GM13976 (cell line): ENCODE results near the gene ZNF385B.

Experiments used
- DNase-seq: peaks from one replicate; pipeline ENCODE4 v3.0.0; 2012; ENCODE audit warnings: low spot score
- in situ Hi-C: fragments of 300-500 bp; cut with MboI; formaldehyde crosslinking; loops from one replicate; pipeline ENCODE4 v1.12.0; 2022; ENCODE audit warnings: low sequenced_read_pairs, mixed read lengths, inconsistent platforms; ENCODE audit not compliant: unreplicated experiment
- TF ChIP-seq, protein P1 (sequence below): IDR thresholded peaks from 2 replicates; pipeline ENCODE4 v1.5.1; 2012; ENCODE audit warnings: borderline replicate concordance, mild to moderate bottlenecking; ENCODE audit not compliant: insufficient read depth; ENCODE audit errors: extremely low read depth, missing control alignments, control extremely low read depth

Gene ZNF385B

DNA sequence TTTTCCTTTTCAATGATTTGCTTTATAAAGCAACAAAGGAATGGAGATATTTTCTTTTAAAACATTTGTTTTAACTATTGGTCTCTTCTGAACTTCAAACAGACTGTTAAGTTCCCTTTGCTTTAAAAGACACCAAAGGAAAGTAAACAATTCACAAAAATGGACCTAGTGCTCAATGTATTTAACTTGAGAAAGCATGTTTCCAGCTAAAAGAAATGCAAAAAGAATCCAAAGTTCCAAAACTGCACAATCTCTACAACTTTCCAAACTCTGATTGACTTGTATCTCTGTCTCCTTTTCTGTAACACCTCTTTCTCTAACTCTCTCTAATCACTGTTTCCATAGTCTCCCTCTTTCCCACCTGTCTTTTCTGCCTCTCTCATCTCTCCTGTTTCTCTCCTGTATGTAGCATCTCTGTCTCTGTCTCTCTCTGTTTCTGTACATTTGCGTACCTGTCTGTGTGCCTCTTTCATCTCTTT is 301.1 kb downstream of the ZNF385B start:
- in situ Hi-C loops = no loop called here
- no peak for DNase-seq
- TF ChIP-seq, protein P1, sequence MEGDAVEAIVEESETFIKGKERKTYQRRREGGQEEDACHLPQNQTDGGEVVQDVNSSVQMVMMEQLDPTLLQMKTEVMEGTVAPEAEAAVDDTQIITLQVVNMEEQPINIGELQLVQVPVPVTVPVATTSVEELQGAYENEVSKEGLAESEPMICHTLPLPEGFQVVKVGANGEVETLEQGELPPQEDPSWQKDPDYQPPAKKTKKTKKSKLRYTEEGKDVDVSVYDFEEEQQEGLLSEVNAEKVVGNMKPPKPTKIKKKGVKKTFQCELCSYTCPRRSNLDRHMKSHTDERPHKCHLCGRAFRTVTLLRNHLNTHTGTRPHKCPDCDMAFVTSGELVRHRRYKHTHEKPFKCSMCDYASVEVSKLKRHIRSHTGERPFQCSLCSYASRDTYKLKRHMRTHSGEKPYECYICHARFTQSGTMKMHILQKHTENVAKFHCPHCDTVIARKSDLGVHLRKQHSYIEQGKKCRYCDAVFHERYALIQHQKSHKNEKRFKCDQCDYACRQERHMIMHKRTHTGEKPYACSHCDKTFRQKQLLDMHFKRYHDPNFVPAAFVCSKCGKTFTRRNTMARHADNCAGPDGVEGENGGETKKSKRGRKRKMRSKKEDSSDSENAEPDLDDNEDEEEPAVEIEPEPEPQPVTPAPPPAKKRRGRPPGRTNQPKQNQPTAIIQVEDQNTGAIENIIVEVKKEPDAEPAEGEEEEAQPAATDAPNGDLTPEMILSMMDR = no peak

DNA sequence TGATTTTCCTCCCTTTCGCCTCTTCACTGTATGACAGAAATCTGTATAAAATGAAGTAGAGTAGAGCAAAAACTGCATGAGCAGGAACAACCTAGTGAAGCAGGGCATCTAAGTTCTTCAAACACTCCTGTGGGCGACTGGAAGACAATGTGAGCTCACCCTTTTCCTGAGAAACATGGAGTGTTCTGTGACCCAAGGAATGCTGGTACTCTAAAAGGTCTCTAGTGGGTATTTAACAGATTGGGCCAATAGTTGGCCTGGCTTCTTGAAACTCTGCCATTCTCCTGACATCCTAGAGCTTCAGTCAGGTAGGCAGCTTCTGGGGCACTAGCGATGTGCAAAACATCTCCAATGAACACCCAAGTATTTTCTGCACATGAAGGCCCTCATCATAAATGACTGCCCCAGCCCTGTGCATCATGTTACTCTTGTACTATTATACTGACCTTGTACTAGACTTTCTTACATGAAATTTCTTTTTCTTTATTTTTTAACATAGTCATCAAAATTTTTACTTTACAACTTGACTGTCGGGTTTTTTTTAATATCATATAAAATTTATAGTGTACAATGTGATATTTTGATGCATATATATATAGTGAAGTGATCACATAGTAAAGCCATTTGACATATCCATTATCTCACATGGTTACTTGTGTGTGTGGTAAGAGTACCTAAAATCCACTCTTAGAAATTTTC is 302.2 kb downstream of the ZNF385B start:
- DNase-seq = no peak
- in situ Hi-C loops = no loop called here
- TF ChIP-seq, protein P1 = no peak

DNA sequence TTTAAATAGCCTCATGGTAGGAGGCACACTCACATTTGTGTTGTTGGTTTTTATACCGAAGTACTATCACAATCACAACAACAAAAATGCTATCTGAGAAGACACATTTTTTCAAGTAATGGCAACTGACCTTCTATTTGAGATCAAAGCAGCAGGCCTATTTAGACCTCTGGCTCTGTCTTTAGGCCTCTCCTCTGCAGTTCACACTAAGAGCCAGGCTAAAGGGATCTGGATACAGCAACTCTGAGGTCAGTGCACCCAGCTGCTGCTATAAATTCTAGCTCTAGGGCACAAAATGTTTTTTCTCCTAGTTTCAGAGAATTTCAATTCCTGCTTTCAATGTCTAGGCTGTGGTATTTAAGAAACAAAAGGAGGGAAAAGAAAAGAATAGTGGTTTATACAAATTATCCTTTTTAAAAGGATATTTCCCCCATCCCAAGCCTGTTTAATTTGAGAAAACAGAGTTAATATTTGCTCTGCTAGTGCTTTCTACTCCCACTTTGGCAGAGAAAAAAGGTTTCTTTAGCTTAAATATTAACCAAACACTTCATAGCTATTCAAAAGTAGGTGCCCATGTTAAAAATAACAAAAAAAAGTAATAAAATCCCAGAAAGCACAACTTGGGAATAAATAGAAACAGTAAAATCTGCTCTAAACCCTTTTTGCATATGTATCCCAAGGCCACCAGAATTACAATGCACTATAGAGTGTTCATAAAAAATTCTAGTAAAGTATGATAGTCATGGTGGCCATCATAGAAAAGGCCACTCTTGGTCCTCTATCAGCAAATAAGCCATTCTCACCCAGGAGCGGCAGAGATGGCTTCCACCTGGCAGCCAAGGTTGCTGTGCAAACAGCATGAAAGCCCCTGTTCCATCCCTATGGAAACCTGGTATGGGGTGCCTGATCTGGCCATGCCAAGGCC is 303.1 kb downstream of the ZNF385B start:
- TF ChIP-seq, protein P1 = no peak
- DNase-seq = no peak
- in situ Hi-C loops = no loop called here

DNA sequence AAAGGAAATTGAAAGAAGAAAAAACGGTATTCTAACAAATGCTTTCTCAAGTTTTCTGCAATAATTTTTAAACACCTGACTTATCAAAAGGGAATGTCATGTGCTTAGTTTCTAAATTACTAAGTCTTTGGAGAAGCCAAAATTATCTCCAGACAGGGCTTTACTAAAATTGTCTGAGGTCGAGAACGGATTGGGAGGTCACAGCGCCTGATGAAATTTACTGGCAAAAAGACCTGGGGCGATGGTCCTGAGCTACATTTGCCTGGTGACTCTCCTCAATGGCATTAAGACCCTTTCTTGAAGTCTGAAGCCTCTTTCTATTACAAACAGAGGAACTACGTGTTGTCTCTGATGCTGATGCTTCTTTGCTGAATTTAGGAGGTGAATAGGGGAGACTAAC is 305.0 kb downstream of the ZNF385B start:
- TF ChIP-seq, protein P1 = no peak
- in situ Hi-C loops = no loop called here
- DNase-seq = no peak

DNA sequence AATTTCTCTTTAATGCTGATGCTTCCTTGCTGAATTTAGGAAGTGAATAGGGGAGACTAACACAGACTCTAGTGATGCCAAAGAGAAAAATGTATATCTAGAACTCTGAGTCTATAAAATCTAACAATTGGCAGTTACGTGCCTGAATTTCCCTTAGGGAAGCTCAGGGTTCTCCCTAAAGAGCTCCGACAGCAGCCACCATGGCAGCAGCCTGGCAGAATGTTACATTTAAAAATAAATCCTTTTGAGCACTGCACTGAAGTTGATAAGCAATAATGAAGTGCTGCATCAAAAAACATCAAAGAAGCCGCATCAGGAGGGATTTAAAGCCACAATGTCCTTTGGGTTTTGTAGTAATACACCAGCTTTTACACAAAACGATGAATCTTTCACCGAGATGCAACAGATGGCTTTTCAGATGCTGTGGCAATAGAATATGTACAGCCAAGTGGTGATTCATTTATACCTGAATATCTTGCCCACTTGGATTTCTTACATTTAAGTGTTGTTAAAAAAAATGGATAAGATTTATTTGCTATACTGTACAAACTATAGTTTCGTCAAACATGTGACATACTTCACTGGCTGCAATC is 305.6 kb downstream of the ZNF385B start:
- TF ChIP-seq, protein P1 = no peak
- in situ Hi-C loops = no loop called here

DNA sequence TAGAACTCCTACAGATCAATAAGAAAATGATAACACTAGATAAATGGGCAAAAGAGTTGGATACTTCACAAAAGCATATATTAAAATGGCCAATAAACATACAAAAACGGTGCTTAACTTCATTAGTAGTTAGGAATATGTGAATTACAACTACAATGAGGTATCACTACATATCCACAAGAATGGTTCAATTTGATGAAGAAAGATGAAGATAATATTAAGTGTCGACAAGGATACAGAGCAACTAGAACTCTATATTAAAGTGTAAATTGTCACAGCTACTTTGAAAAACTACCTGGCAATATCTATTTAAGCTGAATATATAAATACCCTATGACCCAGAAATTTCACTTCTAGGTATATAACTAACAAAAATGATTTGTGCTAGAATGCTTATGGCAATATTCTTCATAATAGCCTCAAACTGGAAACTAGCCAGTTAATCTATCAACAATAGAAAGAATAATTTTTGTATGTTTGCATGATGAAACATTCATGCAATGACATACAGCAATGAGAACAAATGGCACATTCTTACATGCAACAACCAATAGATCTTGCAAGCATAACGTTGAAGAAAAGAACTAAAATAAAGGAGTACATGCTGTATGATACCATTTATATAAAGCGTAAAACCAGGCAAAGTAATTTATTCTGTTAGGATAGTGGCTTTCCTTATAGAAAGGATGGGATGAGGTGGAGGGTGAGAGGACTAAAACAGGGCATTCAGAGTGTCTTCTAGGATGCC is 306.6 kb downstream of the ZNF385B start:
- TF ChIP-seq, protein P1 = no peak
- DNase-seq = no peak
- in situ Hi-C loops = no loop called here

More for the DNA sequence above, 305.6 kb downstream of the ZNF385B start:
- DNase-seq = no peak
